Endothelial cell of umbilical vein (primary cell): ENCODE data around the gene PRR15L. TPM values are rescaled to one million over a fixed set of nuclear protein-coding genes. Genes with fewer than 3 reads are reported as not detected.
A peak's percentile ranks its signal among the peaks of the same experiment; 100 is the strongest.

Experiments used
- BruUV-seq: library from RNA; stranded (reverse); fragments of 400-500 nt; replicated peaks from 2 replicates; lab custom pipeline; 2021; lab: Mats Ljungman, UMichigan
- CTCF ChIA-PET: fragments of 300-600, 350-600 bp; sonication (Branson Sonifier 250); formaldehyde crosslinking; loops from one replicate; lab custom pipeline; 2021; ENCODE audit warnings: antibody characterized with exemption, inconsistent platforms; lab: Charles Lee
- POLR2A ChIA-PET: fragments of 300-600, 350-600 bp; sonication (Branson Sonifier 250); formaldehyde crosslinking; loops from one replicate; lab custom pipeline; 2021; ENCODE audit warnings: antibody characterized with exemption, inconsistent platforms; lab: Charles Lee
- DNase-seq: peaks from one replicate; pipeline ENCODE4 v3.0.0-alpha.2; 2011; ENCODE audit warnings: low read depth, low spot score
- FAIRE-seq: peaks from 2 replicates; lab custom pipeline; 2011; peaks lifted over from hg19 to GRCh38; lab: Jason Lieb, UNC
- H2AFZ ChIP-seq: 2 replicates; pipeline ENCODE4 v1.6.0; 2012; ENCODE audit warnings: low read depth, low read length, control low read depth, inconsistent platforms
- H3K27ac ChIP-seq: 2 replicates; pipeline ENCODE4 v1.5.1; 2011; ENCODE audit warnings: low read depth, mild to moderate bottlenecking, control low read depth, low read length, moderate library complexity; ENCODE audit not compliant: insufficient read depth
- H3K27me3 ChIP-seq, 2 experiments: 2 replicates each; pipeline versions ENCODE4 v1.6.0 to v1.6.1; 2011; ENCODE audit warnings: low read length in 2 of 2, mixed read lengths in 1 of 2; ENCODE audit not compliant: control insufficient read depth in 2 of 2, insufficient read depth in 2 of 2
- H3K36me3 ChIP-seq, 2 experiments: 2 replicates in 1 of 2; 3 replicates in 1 of 2; pipeline ENCODE4 v1.5.1; 2011; ENCODE audit warnings: low read length in 2 of 2, mild to moderate bottlenecking in 1 of 2, moderate library complexity in 1 of 2; ENCODE audit not compliant: control insufficient read depth in 2 of 2, insufficient read depth in 2 of 2; ENCODE audit errors: extremely low read depth in 1 of 2
- H3K4me1 ChIP-seq: 3 replicates; pipeline ENCODE4 v1.5.1; 2011; ENCODE audit warnings: mild to moderate bottlenecking, low read length; ENCODE audit not compliant: control insufficient read depth, insufficient read depth; ENCODE audit errors: extremely low read depth
- H3K4me2 ChIP-seq: 2 replicates; pipeline ENCODE4 v1.6.1; 2011; ENCODE audit warnings: low read length, control low read depth, mixed read lengths; ENCODE audit not compliant: insufficient read depth
- H3K4me3 ChIP-seq, 3 experiments: fragments of 200-600 bp in 1 of 3; sonication (generic), shearing (Covaris generic) in 1 of 3; replicated peaks in 1 of 3; 2 replicates each; pipeline ENCODE4 v1.5.1; 2011 to 2016; ENCODE audit warnings: control low read depth in 3 of 3, low read length in 3 of 3, mild to moderate bottlenecking in 2 of 3, inconsistent platforms in 1 of 3, low read depth in 1 of 3, moderate library complexity in 1 of 3; ENCODE audit not compliant: insufficient read depth in 1 of 3
- H3K79me2 ChIP-seq: 2 replicates; pipeline ENCODE4 v1.6.0; 2012; ENCODE audit warnings: low read length, inconsistent platforms; ENCODE audit not compliant: control insufficient read depth, insufficient read depth
- H3K9ac ChIP-seq: replicated peaks from 2 replicates; pipeline ENCODE3; 2011; ENCODE audit warnings: low read length, control low read depth; ENCODE audit not compliant: insufficient read depth; ENCODE audit errors: extremely low read depth
- H3K9me1 ChIP-seq: replicated peaks from 3 replicates; pipeline ENCODE4 v1.6.0; 2011; ENCODE audit warnings: mild to moderate bottlenecking, low read length; ENCODE audit not compliant: control insufficient read depth, insufficient read depth; ENCODE audit errors: extremely low read depth
- H3K9me3 ChIP-seq: replicated peaks from 2 replicates; pipeline ENCODE4 v1.5.1; 2012; ENCODE audit warnings: low read length, inconsistent platforms; ENCODE audit not compliant: control insufficient read depth, insufficient read depth
- H4K20me1 ChIP-seq: replicated peaks from 2 replicates; pipeline ENCODE3; 2011; ENCODE audit warnings: mild to moderate bottlenecking, low read length; ENCODE audit not compliant: control insufficient read depth, insufficient read depth; ENCODE audit errors: extremely low read depth
- CTCF ChIP-seq, 2 donors: IDR thresholded peaks; 1 replicate in 1 of 2; 2 replicates in 1 of 2; pipeline ENCODE4 v1.5.1; 2011; ENCODE audit warnings: low read length in 2 of 2, mild to moderate bottlenecking in 2 of 2, moderate library complexity in 2 of 2, control low read depth in 1 of 2, inconsistent platforms in 1 of 2, low read depth in 1 of 2; ENCODE audit not compliant: insufficient read depth in 1 of 2; ENCODE audit errors: extremely low read depth in 1 of 2
- EZH2 ChIP-seq: IDR thresholded peaks from 2 replicates; pipeline ENCODE4 v1.6.1; 2012; ENCODE audit warnings: borderline replicate concordance, low read depth, mild to moderate bottlenecking, moderate library complexity, low read length, inconsistent platforms; ENCODE audit not compliant: severe bottlenecking
- FOS ChIP-seq: IDR thresholded peaks from 2 replicates; pipeline ENCODE4 v1.6.1; 2011; ENCODE audit warnings: mild to moderate bottlenecking, low read length, moderate library complexity, borderline replicate concordance; ENCODE audit not compliant: insufficient read depth
- GATA2 ChIP-seq: IDR thresholded peaks from 2 replicates; pipeline ENCODE4 v1.7.0; 2011; ENCODE audit warnings: low read depth, mild to moderate bottlenecking, moderate library complexity, mixed read lengths, low read length; ENCODE audit not compliant: insufficient read length, insufficient read depth
- JUN ChIP-seq: IDR thresholded peaks from 2 replicates; pipeline ENCODE4 v1.6.1; 2011; ENCODE audit warnings: borderline replicate concordance, low read depth; ENCODE audit not compliant: insufficient read length, insufficient read depth
- MAX ChIP-seq: IDR thresholded peaks from 2 replicates; pipeline ENCODE4 v1.6.1; 2011; ENCODE audit not compliant: insufficient read depth, insufficient read length
- MYC ChIP-seq: IDR thresholded peaks from one replicate; pipeline ENCODE4 v1.6.1; 2011; ENCODE audit warnings: mild to moderate bottlenecking, low read depth, low read length
- POLR2A ChIP-seq: IDR thresholded peaks from 2 replicates; pipeline ENCODE4 v1.6.1; 2012; ENCODE audit warnings: low read depth, mild to moderate bottlenecking, control low read depth, low read length
- POLR2AphosphoS5 ChIP-seq: IDR thresholded peaks from 2 replicates; pipeline ENCODE4 v1.6.1; 2012; ENCODE audit warnings: low read depth, mild to moderate bottlenecking, control low read depth, low read length, moderate library complexity; ENCODE audit not compliant: insufficient read depth
- dilution Hi-C: fragments of 300-500 bp; cut with MboI; formaldehyde crosslinking; loops from one replicate; pipeline ENCODE4 v1.15.0; 2019; ENCODE audit warnings: low sequenced_read_pairs; ENCODE audit not compliant: extremely low pct_ligation_motif_present
- intact Hi-C: fragments of 100-400 bp; cut with micrococcal nuclease; formaldehyde crosslinking; loops from one replicate; pipeline ENCODE4 v1.10.0; 2022
- polyA plus RNA-seq, 4 experiments: library from polyadenylated mRNA; depleted of rRNA in 3 of 4; stranded (reverse) in 3 of 4; unstranded in 1 of 4; fragments of >200 nt; gene quantifications; 2 replicates each; pipeline versions ENCODE4 v1.2.1 to v1.2.3, GENCODE V29; 2011 to 2012; ENCODE audit warnings: missing spikeins in 1 of 4
- total RNA-seq: library from RNA; stranded (reverse); gene quantifications from 2 replicates; pipeline ENCODE4 v1.2.3, GENCODE V29; 2021

PRR15L gene
- total and polyA plus RNA-seq, 2 donors (not counting 3 experiments of a cell fraction or from before 2014, with no cell fraction given), result not detected

- ChIA-PET CTCF (interaction anchor here (0.9 to 4.0 kb wide), 4 partner anchors 9 to 56 kb away, joined by 3 to 20 read pairs (median 8); no protein-coding TSS in a partner anchor), POLR2A (interaction anchor here (0.9 kb wide), 1 partner anchor 8 kb away, joined by 5 read pairs; no protein-coding TSS in a partner anchor)
- peak overlapping the region; percentile 56 for H3K4me2 ChIP-seq
- FAIRE-seq (no peak), DNase-seq (no peak)
- peak overlapping the region; percentile 84 for H3K27ac ChIP-seq
- no peak overlapping the region for H3K4me3 ChIP-seq
- peaks cover 30% of the 10 kb centered on the region for H3K4me1 ChIP-seq
- intact Hi-C loops (loop anchor here (2.0 kb wide), 1 partner anchor 16 kb away; no protein-coding TSS in a partner anchor), dilution Hi-C loops (no loop called here)
- H3K9me1 ChIP-seq, result no peaks in the 10 kb centered on the region
- no peaks in the 10 kb centered on the region for H4K20me1 ChIP-seq
- H2AFZ ChIP-seq, result peak overlapping the region; percentile 75
- H3K36me3 ChIP-seq, result no peaks in the 10 kb centered on the region
- H3K27me3 ChIP-seq, result no peaks in the 10 kb centered on the region
- peak overlapping the region; percentile 83 for H3K9ac ChIP-seq
- H3K79me2 ChIP-seq, result no peaks in the 10 kb centered on the region
- TF ChIP-seq GATA2 (no peak), POLR2AphosphoS5 (no peak), MAX (no peak), CTCF (IDR thresholded peaks at IDR 0.05; ENCODE audit: extremely low read depth in 1 of 2, insufficient read depth in 1 of 2, low read depth in 1 of 2, low read length in 2 of 2) (no peak), EZH2 (no peak), JUN (no peak), MYC (no peak), POLR2A (no peak), FOS (no peak)
- no peaks in the 10 kb centered on the region for H3K9me3 ChIP-seq
- BruUV-seq, result TSS peak; percentile 75
These were observed 45.3 kb upstream of the PRR15L start for GRCh38 chr17:48002916-48003416.
